WERI-Rb-1 (cell line): Measurements from ENCODE around the gene WDR93.
A peak's percentile ranks its signal among the peaks of the same experiment; 100 is the strongest.

Experiments used
- DNase-seq: peaks from one replicate; pipeline ENCODE4 v3.0.0-alpha.2; 2020
- H3K27ac ChIP-seq: fragments of 250-450 bp; sonication (Bioruptor Pico); 2 replicates; pipeline ENCODE4 v1.5.1; 2020; ENCODE audit warnings: mild to moderate bottlenecking, moderate library complexity
- H3K27me3 ChIP-seq: fragments of 250-450 bp; sonication (Bioruptor Pico); 2 replicates; pipeline ENCODE4 v1.5.1; 2021; ENCODE audit warnings: mild to moderate bottlenecking, low read depth, moderate library complexity; ENCODE audit not compliant: insufficient read depth, severe bottlenecking
- H3K36me3 ChIP-seq: fragments of 250-450 bp; sonication (Bioruptor Pico); 2 replicates; pipeline ENCODE4 v1.5.1; 2020; ENCODE audit warnings: mild to moderate bottlenecking, moderate library complexity
- H3K4me3 ChIP-seq: 2 replicates; pipeline ENCODE4 v1.5.1; 2011; ENCODE audit warnings: low read depth, mild to moderate bottlenecking, control low read depth, low read length
- H3K9me3 ChIP-seq: fragments of 250-450 bp; sonication (Bioruptor Pico); 2 replicates; pipeline ENCODE4 v1.5.1; 2021; ENCODE audit warnings: mild to moderate bottlenecking, moderate library complexity; ENCODE audit not compliant: severe bottlenecking
- CTCF ChIP-seq: IDR thresholded peaks from 2 replicates; pipeline ENCODE4 v1.5.1; 2011; ENCODE audit warnings: low read depth, mild to moderate bottlenecking, control low read depth, inconsistent platforms, low read length

WDR93 gene

DNA sequence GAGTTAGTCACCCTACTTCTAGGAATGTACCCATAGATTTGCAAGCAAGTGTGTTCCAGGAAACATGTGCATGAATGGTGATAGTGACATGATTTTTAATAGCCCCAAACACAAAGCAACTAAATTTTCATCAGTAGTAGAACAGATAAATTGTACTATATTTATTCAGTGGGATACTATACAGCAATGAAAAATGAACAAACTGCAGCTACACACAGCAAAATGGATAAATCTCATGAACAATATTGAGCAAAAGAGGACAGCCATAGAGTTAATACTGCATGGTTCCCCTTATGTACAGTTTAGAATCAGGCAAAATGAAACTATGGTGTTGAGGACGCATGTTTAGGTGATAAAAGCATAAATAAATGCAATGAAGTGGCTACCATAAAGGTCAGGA, 34.5 kb downstream of the WDR93 start:
- no peak for TF ChIP-seq CTCF
- no peaks in the 10 kb centered on the region for H3K36me3 ChIP-seq
- no peak overlapping the region for H3K4me3 ChIP-seq
- no peak overlapping the region for H3K27ac ChIP-seq
- H3K27me3 ChIP-seq: no peaks in the 10 kb centered on the region
- peaks cover 4% of the 10 kb centered on the region for H3K9me3 ChIP-seq
- no peak for DNase-seq

GRCh38 chr15:89728254-89728653, 37.6 kb downstream of the WDR93 start:
- no peak for TF ChIP-seq CTCF
- Histone ChIP-seq H3K27me3 (no peaks in the 10 kb centered on the region), H3K27ac (no peak overlapping the region), H3K4me3 (no peak overlapping the region), H3K36me3 (no peaks in the 10 kb centered on the region), H3K9me3 (peaks cover 4% of the 10 kb centered on the region)
- DNase-seq: no peak

GRCh38 chr15:89731275-89731674, 40.7 kb downstream of the WDR93 start:
- Histone ChIP-seq H3K27ac (no peak overlapping the region), H3K4me3 (no peak overlapping the region), H3K9me3 (no peaks in the 10 kb centered on the region), H3K36me3 (no peaks in the 10 kb centered on the region), H3K27me3 (no peaks in the 10 kb centered on the region)
- DNase-seq: no peak
- no peak for TF ChIP-seq CTCF

- Histone ChIP-seq H3K27ac (no peak overlapping the region), H3K9me3 (no peaks in the 10 kb centered on the region), H3K27me3 (no peaks in the 10 kb centered on the region), H3K36me3 (no peaks in the 10 kb centered on the region), H3K4me3 (no peak overlapping the region)
- DNase-seq: no peak
- TF ChIP-seq CTCF: no peak
Measured at GRCh38 chr15:89732451-89733172, 42.0 kb downstream of the WDR93 start.

- Histone ChIP-seq H3K9me3 (no peaks in the 10 kb centered on the region), H3K4me3 (no peak overlapping the region), H3K36me3 (no peaks in the 10 kb centered on the region), H3K27me3 (no peaks in the 10 kb centered on the region), H3K27ac (no peak overlapping the region)
- no peak for TF ChIP-seq CTCF
- DNase-seq: no peak
Measured at GRCh38 chr15:89735773-89736172, 45.2 kb downstream of the WDR93 start.

DNA sequence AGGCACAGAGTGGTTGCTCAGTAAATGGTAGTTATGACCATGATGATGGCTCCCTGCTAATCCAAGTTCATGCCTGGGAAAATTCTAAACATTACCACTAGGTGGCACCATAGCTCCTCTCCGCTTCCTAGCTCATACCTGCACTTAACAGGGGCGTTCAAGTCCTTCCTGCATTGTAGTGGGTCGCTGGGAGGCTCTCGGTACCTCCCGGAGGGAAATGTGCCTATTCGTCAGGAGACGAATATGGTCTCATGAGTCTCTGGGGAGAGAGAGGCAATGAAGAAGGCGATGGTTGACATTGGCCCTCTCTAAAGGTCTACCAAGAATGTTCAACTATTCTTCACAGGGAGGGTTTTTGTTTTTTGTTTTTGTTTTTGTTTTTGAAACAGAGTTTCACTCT, 49.5 kb downstream of the WDR93 start:
- no peak overlapping the region for H3K27ac ChIP-seq
- peak; percentile 80 for DNase-seq
- H3K9me3 ChIP-seq: no peaks in the 10 kb centered on the region
- H3K4me3 ChIP-seq: no peak overlapping the region
- H3K27me3 ChIP-seq: no peaks in the 10 kb centered on the region
- no peaks in the 10 kb centered on the region for H3K36me3 ChIP-seq
- peak; percentile 76 for TF ChIP-seq CTCF
